Heart right ventricle (tissue), 16 donors: Measurements from ENCODE around the gene EIF4E2. TPM values are rescaled to one million over a fixed set of nuclear protein-coding genes. Genes with fewer than 3 reads are reported as not detected.

ENCODE experiments used
- ATAC-seq, 8 donors: fragments of 200-7000 bp; cut with Tn5 transposase; one replicate each; pipeline ENCODE4 v1.9.1; 2020; ENCODE audit warnings: mild to moderate bottlenecking in 8 of 8, moderate library complexity in 8 of 8, moderate number of reproducible peaks in 1 of 8
- DNase-seq, 2 donors: peaks; one replicate each; pipeline ENCODE4 v3.0.0-alpha.2; 2020
- H3K27ac ChIP-seq, 10 donors: fragments of 200-600 bp; sonication (generic) in 2 of 10; one replicate each; pipeline versions ENCODE4 v1.5.0 to v1.8.0; 2020 to 2022; ENCODE audit warnings: mild to moderate bottlenecking in 3 of 10
- H3K27me3 ChIP-seq, 7 donors: fragments of 200-600 bp; one replicate each; pipeline ENCODE4 v1.8.0; 2021 to 2022; ENCODE audit warnings: mild to moderate bottlenecking in 2 of 7
- H3K36me3 ChIP-seq, 9 donors: fragments of 200-600 bp; sonication (generic) in 1 of 9; one replicate each; pipeline versions ENCODE4 v1.5.0 to v1.8.0; 2020 to 2022; ENCODE audit warnings: mild to moderate bottlenecking in 2 of 9
- H3K4me1 ChIP-seq, 9 donors: fragments of 200-600 bp; sonication (generic) in 1 of 9; one replicate each; pipeline versions ENCODE4 v1.5.0 to v1.8.0; 2020 to 2022; ENCODE audit warnings: mild to moderate bottlenecking in 4 of 9
- H3K4me3 ChIP-seq, 10 donors: fragments of 200-600 bp; sonication (generic) in 2 of 10; one replicate each; pipeline versions ENCODE4 v1.5.0 to v1.8.0; 2020 to 2022; ENCODE audit warnings: mild to moderate bottlenecking in 7 of 10, moderate library complexity in 2 of 10
- H3K9me3 ChIP-seq, 11 donors: fragments of 200-600 bp in 10 of 11; sonication (generic) in 2 of 11; one replicate each; pipeline versions ENCODE4 v1.5.0 to v1.8.0; 2013 to 2022; ENCODE audit warnings: mild to moderate bottlenecking in 2 of 11, control low read depth in 1 of 11, moderate library complexity in 1 of 11
- CTCF ChIP-seq, 9 donors: fragments of 200-600 bp; sonication (generic) in 2 of 9; IDR thresholded peaks; one replicate each; pipeline versions ENCODE4 v1.5.0 to v1.8.0; 2021 to 2022; ENCODE audit warnings: antibody characterized with exemption in 9 of 9, mild to moderate bottlenecking in 5 of 9, moderate library complexity in 1 of 9
- WGBS, 2 donors: extraction: QIAGEN DNeasy Blood & Tissue Kit; methylation state at CpG; one replicate each; pipeline ENCODE4 v1.1.7; 2013; ENCODE audit warnings: inconsistent platforms in 1 of 2; 5-methylcytosine and 5-hydroxymethylcytosine counted together
- intact Hi-C, 10 donors: fragments of 100-400 bp; cut with DNase I; formaldehyde crosslinking; loops; one replicate each; pipeline versions ENCODE4 v1.11.1 to v1.14.2; 2022
- polyA plus RNA-seq, 2 donors: library from polyadenylated mRNA; stranded (reverse); fragments of 200-250 nt; gene quantifications; one replicate each; pipeline ENCODE4 v1.2.3, GENCODE V29; 2013
- total RNA-seq, 10 donors: library from RNA; stranded (reverse); fragmentation: NEBNext Ultra II Directional in 3 of 10; extraction: Animal tissue kit (Norgen Biotek cat#: 25700) in 3 of 10; gene quantifications; one replicate each; pipeline versions ENCODE4 v1.2.1 to v1.2.4, GENCODE V29; 2021 to 2023
- donor health status: Arrhythmogenic right ventricular cardiomyopathy.
- donor health status: ischemic (EF 13 %, LVEDD 7.1; RV severe dilation, severe dysfunction).
- donor health status: healthy with polysubstance abuse.
- donor health status: DM: no; HTN: yes; CAD: no.
- donor health status: DM: no; HTN: no; CAD: no.
- donor health status: ischemic (EF 25% LVEDD 6.9; RV normal size, moderate dysfunction).
- donor health status: ischemic (EF 25% LVEDD 5.7; RV mildly dilated, moderate dysfunction).
- donor health status: healthy.
- donor health status: DM: yes; HTN: yes; CAD: no.
- donor health status: Ischemic cardiomyopathy.
- donor health status: ischemic (EF 35%, LVEDD 5.7; RV mildly dilated, moderate dysfunction).
- donor health status: nonischemic (EF 11% LVEDD 7.7; RV severe dilation, severe dysfunction).
- donor health status: DM: yes; HTN: yes; CAD: no.
- donor health status: PGD.
- donor health status: ischemic (EF 29% LVEDD 5.4; RV normal size, mild dysfunction).
- donor health status: nonischemic (EF 23%, LVEDD 6.1; RV moderate dilation, normal function).

The EIF4E2 gene
- total and polyA plus RNA-seq, 12 donors = 30.3 to 58.1 (median 40.2) TPM

- Histone ChIP-seq H3K4me3 (no peak overlapping the region), H3K27me3 (peaks cover 6 to 55% (median 37%) of the 10 kb centered on the region in 7 donors)
- TF ChIP-seq CTCF (IDR thresholded peaks at IDR 0.05) = no peak
These were observed 44.6 kb upstream of the EIF4E2 start for GRCh38 chr2:232505856-232506255.

GRCh38 chr2:232506709-232507108 lies 43.8 kb upstream of the EIF4E2 start:
- TF ChIP-seq CTCF (IDR thresholded peaks at IDR 0.05) = no peak
- 73 to 76% methylated on average over 4 of the region's 4 CpGs for WGBS, 2 donors
- Histone ChIP-seq H3K27ac (no peak overlapping the region), H3K27me3 (peaks cover 6 to 50% (median 37%) of the 10 kb centered on the region in 7 donors), H3K4me3 (no peak overlapping the region), H3K9me3 (no peaks in the 10 kb centered on the region), H3K4me1 (peaks cover 3 to 18% (median 9%) of the 10 kb centered on the region in 9 donors), H3K36me3 (no peaks in the 10 kb centered on the region)
- DNase-seq = no peak
- no peak for ATAC-seq
- intact Hi-C loops = no loop called here

More at GRCh38 chr2:232505856-232506255, 44.6 kb upstream of the EIF4E2 start:
- Histone ChIP-seq H3K27ac (no peak overlapping the region), H3K9me3 (no peaks in the 10 kb centered on the region), H3K4me1 (peaks cover 3 to 20% (median 9%) of the 10 kb centered on the region in 9 donors), H3K36me3 (no peaks in the 10 kb centered on the region)
- ATAC-seq (no peak), DNase-seq (no peak)
- intact Hi-C loops = no loop called here
- WGBS, 2 donors = 49 to 50% methylated on average over 10 of the region's 10 CpGs

GRCh38 chr2:232508251-232508650 lies 42.2 kb upstream of the EIF4E2 start:
- Histone ChIP-seq H3K9me3 (no peaks in the 10 kb centered on the region), H3K27ac (no peak overlapping the region), H3K27me3 (peaks cover 3 to 55% (median 28%) of the 10 kb centered on the region in 7 donors), H3K4me1 (peaks cover under 1 to 9% (median 5%) of the 10 kb centered on the region in 9 donors), H3K36me3 (no peaks in the 10 kb centered on the region), H3K4me3 (no peak overlapping the region)
- DNase-seq = no peak
- TF ChIP-seq CTCF (IDR thresholded peaks at IDR 0.05) = no peak
- 77 to 83% methylated on average over 7 of the region's 7 CpGs for WGBS, 2 donors
- intact Hi-C loops = no loop called here
- ATAC-seq = no peak

GRCh38 chr2:232511336-232511890 lies 39.1 kb upstream of the EIF4E2 start:
- intact Hi-C loops = loop anchor here in 1 of 10 donors (5.0 kb wide), 1 partner anchor 54 kb away; the partner anchor contains the start of gene ALPI
- no peaks in the 10 kb centered on the region for H3K36me3 ChIP-seq
- no peak overlapping the region for H3K27ac ChIP-seq
- peaks cover 0 to 3% (median 0%) of the 10 kb centered on the region in 9 donors for H3K4me1 ChIP-seq
- TF ChIP-seq CTCF (IDR thresholded peaks at IDR 0.05) = no peak
- H3K27me3 ChIP-seq = peaks cover 0 to 38% (median 12%) of the 10 kb centered on the region in 7 donors
- ATAC-seq = peak in 7 of 8 donors; percentile 49 to 82 (median 71)
- DNase-seq = peak; percentile 51 to 55
- no peaks in the 10 kb centered on the region for H3K9me3 ChIP-seq
- WGBS, 2 donors = 45 to 50% methylated on average over 11 of the region's 11 CpGs
- no peak overlapping the region for H3K4me3 ChIP-seq
